Left ventricle myocardium inferior (tissue), 1 donor: Measurements from ENCODE around the gene NGF. TPM values are rescaled to one million over a fixed set of nuclear protein-coding genes. Genes with fewer than 3 reads are reported as not detected.
A peak's percentile ranks its signal among the peaks of the same experiment; 100 is the strongest.
"Not testable (repeated sequence)": the region's sequence is repeated elsewhere in the genome, so short reads cannot be mapped to it uniquely, and the experiment has no call there.

Experiments
- DNase-seq: peaks from one replicate; pipeline ENCODE4 v3.0.0-alpha.2; 2020
- H3K27ac ChIP-seq: fragments of 200-600 bp; replicated peaks from 2 replicates; pipeline ENCODE4 v1.8.0; 2021
- H3K27me3 ChIP-seq: fragments of 200-600 bp; 2 replicates; pipeline ENCODE4 v1.8.0; 2021; ENCODE audit warnings: low read depth
- H3K36me3 ChIP-seq: fragments of 200-600 bp; 2 replicates; pipeline ENCODE4 v1.8.0; 2021
- H3K4me1 ChIP-seq: fragments of 200-600 bp; 2 replicates; pipeline ENCODE4 v1.8.0; 2021
- H3K4me3 ChIP-seq: fragments of 200-600 bp; 2 replicates; pipeline ENCODE4 v1.8.0; 2021; ENCODE audit warnings: mild to moderate bottlenecking, moderate library complexity
- H3K9me3 ChIP-seq: fragments of 200-600 bp; replicated peaks from 2 replicates; pipeline ENCODE4 v1.8.0; 2021
- intact Hi-C: fragments of 100-400 bp; cut with micrococcal nuclease; formaldehyde crosslinking; loops from one replicate; pipeline ENCODE4 v1.11.0; 2022
- total RNA-seq: library from RNA; stranded (reverse); fragmentation: NEBNext Ultra II Directional; extraction: Animal tissue kit (Norgen Biotek cat#: 25700); gene quantifications from one replicate; pipeline ENCODE4 v1.2.1, GENCODE V29; 2021
- TF ChIP-seq, protein P1 (sequence below): fragments of 200-600 bp; IDR thresholded peaks from 2 replicates; pipeline ENCODE4 v1.8.0; 2021; ENCODE audit warnings: antibody characterized with exemption, mild to moderate bottlenecking, borderline replicate concordance
- donor health status: DM: no; HTN: yes; CAD: no; lungs with severe emphysema.

Gene NGF
- total RNA-seq, 1 donor from 2014 or later: 5.3 TPM

DNA sequence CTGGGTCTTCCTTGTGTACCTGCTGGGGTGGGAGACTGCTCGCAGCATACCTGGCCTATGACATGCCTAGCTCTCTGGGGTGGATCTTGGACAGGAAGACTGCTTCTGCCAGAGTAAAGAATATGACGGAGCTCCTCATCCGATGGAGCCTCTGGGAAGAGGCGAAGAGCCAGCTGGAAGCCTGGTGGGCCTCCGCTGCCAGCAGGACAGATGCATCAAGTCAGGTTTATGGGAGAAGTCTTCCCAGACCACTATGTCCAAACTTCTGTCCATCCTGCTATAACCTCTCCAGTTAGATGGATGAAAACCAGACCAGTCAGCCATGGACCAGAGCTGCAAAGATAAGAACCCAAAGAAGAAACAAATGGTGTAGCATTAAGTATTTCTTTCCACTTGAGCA is 27.7 kb upstream of the NGF start:
- H3K4me3 ChIP-seq: no peak overlapping the region
- intact Hi-C loops: no loop called here
- H3K27ac ChIP-seq: peak overlapping the region; percentile 88
- TF ChIP-seq, protein P1, sequence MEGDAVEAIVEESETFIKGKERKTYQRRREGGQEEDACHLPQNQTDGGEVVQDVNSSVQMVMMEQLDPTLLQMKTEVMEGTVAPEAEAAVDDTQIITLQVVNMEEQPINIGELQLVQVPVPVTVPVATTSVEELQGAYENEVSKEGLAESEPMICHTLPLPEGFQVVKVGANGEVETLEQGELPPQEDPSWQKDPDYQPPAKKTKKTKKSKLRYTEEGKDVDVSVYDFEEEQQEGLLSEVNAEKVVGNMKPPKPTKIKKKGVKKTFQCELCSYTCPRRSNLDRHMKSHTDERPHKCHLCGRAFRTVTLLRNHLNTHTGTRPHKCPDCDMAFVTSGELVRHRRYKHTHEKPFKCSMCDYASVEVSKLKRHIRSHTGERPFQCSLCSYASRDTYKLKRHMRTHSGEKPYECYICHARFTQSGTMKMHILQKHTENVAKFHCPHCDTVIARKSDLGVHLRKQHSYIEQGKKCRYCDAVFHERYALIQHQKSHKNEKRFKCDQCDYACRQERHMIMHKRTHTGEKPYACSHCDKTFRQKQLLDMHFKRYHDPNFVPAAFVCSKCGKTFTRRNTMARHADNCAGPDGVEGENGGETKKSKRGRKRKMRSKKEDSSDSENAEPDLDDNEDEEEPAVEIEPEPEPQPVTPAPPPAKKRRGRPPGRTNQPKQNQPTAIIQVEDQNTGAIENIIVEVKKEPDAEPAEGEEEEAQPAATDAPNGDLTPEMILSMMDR: no peak
- H3K9me3 ChIP-seq: no peaks in the 10 kb centered on the region
- peak; percentile 61 for DNase-seq
- peaks cover 49% of the 10 kb centered on the region for H3K4me1 ChIP-seq
- H3K36me3 ChIP-seq: no peaks in the 10 kb centered on the region
- H3K27me3 ChIP-seq: no peaks in the 10 kb centered on the region

DNA sequence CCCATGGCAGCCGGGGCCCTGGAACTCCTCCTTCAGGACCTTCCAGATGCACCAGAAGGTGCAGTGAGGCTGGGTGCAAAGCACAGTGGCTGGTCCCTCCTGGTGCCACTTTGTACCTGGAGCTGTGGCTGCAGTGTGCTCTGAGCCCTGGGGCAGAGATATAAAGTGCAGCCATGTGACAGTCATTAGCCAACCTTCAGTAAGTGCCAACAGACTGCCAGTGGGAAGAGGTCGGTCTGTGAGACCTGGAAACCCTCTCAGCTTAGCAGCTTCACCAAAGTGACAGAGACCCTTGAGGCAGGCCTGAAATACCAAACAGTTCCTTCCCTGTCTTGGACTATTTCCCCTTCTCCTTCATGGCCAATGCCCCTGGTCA is 26.7 kb upstream of the NGF start:
- intact Hi-C loops: no loop called here
- TF ChIP-seq, protein P1: no peak
- Histone ChIP-seq H3K27me3 (no peaks in the 10 kb centered on the region), H3K36me3 (no peaks in the 10 kb centered on the region), H3K27ac (peak overlapping the region; percentile 88), H3K4me3 (peak overlapping the region; percentile 25), H3K9me3 (no peaks in the 10 kb centered on the region), H3K4me1 (peaks cover 49% of the 10 kb centered on the region)
- no peak for DNase-seq

DNA sequence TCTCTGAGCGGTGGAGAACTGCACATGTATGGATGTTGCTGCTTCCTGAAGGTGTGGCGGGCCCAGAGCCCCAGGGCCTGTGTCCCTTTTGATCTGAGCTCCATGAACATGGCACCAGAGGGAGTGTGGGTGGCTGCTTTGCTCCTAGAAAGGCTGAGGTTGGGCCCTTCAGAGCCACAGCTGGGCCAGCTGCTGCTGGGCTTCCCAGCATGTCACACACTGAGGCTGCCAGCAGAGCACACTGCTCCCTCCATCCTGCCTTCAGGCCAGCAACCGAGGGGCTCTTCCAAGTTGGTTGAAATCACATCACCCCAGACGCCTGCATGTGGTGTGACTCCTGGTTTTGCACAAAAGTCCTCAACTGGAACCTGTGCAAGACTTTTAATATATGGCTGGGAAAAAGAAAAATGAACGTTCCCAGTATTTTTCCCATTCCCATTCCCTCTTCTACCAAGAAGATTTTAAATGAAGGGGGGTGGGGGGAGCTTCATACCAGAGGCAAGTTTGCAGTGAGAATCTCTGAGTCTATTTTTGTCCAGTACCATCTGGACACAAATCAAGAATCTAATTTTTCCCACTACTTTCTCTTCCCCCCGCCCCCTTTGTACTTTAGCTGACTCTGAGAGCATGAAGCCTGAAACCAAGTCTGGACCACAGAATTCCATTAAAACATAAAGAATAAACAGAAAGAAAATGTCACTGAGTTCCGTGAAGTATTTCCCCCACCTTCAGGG is 26.2 kb upstream of the NGF start:
- H3K9me3 ChIP-seq: no peaks in the 10 kb centered on the region
- TF ChIP-seq, protein P1: no peak
- H3K4me1 ChIP-seq: peaks cover 49% of the 10 kb centered on the region
- no peaks in the 10 kb centered on the region for H3K27me3 ChIP-seq
- peak overlapping the region; percentile 88 for H3K27ac ChIP-seq
- DNase-seq: no peak
- intact Hi-C loops: no loop called here
- no peaks in the 10 kb centered on the region for H3K36me3 ChIP-seq
- H3K4me3 ChIP-seq: peak overlapping the region; percentile 25

DNA sequence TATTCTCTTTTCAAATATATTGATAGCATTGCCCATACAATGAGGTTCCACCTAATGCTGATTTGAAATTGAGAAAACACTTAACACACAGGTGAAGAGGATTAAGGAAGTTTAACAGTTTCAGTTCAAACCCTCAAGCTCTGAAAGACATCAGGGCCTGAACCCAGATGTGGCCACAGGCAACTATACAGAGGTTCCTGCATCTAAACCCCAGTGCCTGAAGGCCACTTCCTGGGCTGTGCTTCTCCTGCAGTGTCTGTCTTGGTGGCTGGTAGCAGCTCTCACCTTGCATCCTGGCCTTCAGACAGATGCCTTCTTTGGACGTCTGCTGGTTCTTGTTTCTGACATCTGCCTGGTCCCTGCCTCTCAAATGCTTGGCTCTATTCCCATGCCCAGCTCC is 25.1 kb upstream of the NGF start:
- Histone ChIP-seq H3K4me3 (no peak overlapping the region), H3K27ac (peak overlapping the region; percentile 88), H3K9me3 (no peaks in the 10 kb centered on the region), H3K27me3 (no peaks in the 10 kb centered on the region), H3K4me1 (peaks cover 44% of the 10 kb centered on the region), H3K36me3 (no peaks in the 10 kb centered on the region)
- intact Hi-C loops: no loop called here
- no peak for DNase-seq
- TF ChIP-seq, protein P1: no peak

DNA sequence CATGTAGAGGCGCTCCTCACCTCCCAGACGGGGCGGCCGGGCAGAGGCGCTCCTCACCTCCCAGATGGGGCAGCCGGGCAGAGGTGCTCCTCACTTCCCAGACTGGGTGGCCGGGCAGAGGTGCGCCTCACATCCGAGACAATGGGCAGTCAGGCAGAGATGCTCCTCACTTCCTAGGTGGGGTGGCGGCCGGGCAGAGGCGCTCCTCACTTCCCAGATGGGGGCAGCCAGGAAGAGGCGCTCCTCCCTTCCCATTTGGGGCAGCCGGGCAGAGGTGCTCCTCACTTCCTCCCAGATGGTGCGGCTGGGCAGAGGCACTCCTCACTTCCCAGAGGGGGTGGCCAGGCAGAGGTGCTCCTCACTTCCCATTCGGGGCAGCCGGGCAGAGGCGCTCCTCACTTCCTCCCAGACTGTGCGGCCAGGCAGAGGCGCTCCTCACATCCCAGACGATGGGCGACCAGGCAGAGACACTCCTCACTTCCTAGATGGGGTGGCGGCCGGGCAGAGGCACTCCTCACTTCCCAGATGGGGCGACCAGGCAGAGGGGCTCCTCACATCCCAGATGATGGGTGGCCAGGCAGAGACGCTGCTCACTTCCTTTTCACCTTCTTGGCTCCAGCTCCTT is 22.6 kb upstream of the NGF start:
- intact Hi-C loops, H3K27ac ChIP-seq, DNase-seq, H3K4me3 ChIP-seq, H3K36me3 ChIP-seq, H3K27me3 ChIP-seq, H3K9me3 ChIP-seq: not testable (repeated sequence)
- H3K4me1 ChIP-seq: peaks cover 27% of the 10 kb centered on the region

DNA sequence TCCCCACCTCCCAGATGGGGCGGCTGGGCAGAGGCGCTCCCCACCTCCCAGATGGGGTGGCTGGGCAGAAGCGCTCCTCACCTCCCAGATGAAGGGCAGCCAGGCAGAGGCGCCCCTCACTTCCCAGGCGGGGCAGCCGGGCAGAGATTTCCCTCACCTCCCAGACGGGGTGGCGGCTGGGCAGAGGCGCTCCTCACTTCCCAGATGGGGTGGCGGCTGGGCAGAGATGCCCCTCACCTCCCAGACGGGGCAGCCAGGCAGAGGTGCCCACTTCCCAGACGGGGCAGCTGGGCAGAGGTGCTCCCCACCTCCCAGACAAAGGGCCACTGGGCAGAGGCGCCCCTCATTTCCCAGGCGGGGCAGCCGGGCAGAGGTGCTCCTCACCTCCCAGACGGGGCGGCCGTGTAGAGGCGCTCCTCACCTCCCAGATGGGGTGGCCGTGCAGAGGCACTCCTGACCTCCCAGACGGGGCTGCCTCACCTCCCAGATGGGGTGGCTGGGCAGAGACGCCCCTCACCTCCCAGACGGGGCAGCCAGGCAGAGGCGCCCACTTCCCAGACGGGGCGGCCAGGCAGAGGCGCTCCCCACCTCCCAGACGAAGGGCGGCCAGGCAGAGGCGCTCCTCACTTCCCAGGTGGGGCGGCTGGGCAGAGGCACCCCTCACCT is 21.9 kb upstream of the NGF start:
- H3K27ac ChIP-seq, intact Hi-C loops, H3K27me3 ChIP-seq, H3K4me3 ChIP-seq, DNase-seq, H3K9me3 ChIP-seq, H3K36me3 ChIP-seq: not testable (repeated sequence)
- H3K4me1 ChIP-seq: peaks cover 20% of the 10 kb centered on the region
